GM18526 (cell line): ENCODE measurements around the gene HSD17B14.
A peak's percentile ranks its signal among the peaks of the same experiment; 100 is the strongest.

Experiments used
- POLR2A ChIP-seq: IDR thresholded peaks from 3 replicates; pipeline ENCODE4 v1.6.1; 2011; ENCODE audit not compliant: insufficient read length; ENCODE audit errors: extremely low read depth

HSD17B14 gene

DNA sequence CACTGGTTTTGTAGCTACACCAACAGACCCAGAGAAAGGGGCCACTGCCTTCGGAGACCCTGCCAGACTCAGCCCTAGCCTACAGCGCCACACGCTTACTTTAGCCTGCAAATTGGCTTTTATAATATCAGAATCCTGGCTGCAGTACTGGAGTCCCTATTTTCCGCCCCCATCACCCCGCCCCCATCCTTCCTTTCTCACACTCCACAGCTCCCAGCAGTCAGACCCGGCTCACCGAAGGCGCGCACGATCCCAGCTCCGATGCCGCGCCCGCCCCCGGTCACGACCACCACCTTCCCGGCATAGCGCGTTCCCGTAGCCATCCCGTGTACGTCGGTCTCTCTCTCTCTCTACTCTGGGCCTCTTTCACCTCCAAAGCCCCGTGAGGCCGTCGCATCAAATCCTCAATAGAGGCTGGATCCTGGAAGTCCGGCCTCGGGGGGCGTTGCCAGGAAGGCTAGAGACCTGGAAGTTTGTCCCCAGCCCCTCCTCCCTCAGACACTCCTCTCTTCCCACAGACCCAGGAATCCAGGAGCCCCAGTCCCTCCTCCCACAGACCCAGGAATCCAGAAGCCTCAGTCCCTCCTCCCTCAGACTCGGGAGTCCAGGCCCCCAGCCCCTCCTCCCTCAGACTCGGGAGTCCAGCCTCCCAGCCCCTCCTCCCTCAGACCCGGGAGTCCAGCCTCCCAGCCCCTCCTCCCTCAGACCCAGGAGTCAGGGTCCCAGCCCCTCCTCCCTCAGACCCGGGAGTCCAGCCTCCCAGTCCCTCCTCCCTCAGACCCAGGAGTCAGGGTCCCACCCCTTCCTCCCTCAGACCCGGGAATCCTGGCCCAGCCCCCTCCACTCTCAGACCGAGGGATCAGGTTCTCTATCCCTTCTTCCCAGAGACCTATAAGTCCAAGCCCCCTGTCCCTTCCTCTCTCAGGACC, at the start of gene HSD17B14:
HSD17B14 (minus strand) TSS at position 403 of the 929 bp plus-strand sequence; CDS start at position 323, 80 bp downstream.
- TF ChIP-seq POLR2A, result no peak

DNA sequence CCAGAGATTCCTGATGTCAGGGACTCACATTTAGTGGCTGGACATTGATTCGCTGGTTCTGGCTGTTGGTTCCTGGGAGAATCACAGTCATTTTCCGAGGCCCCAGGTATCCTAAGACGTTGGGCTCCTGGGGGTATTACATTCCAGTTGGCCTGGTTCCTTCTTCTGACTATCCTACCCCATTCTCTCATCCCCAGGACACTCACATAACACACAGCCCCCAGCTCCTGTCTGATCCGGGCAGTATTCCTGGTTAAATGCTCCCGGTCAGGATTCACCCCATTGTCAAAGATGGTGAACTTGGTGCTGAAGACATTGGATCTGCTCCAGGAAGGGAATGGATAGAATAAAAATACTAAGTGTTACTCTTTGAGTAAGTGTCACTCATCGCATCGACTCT, 47.4 kb upstream of the HSD17B14 start:
- no peak for TF ChIP-seq POLR2A

DNA sequence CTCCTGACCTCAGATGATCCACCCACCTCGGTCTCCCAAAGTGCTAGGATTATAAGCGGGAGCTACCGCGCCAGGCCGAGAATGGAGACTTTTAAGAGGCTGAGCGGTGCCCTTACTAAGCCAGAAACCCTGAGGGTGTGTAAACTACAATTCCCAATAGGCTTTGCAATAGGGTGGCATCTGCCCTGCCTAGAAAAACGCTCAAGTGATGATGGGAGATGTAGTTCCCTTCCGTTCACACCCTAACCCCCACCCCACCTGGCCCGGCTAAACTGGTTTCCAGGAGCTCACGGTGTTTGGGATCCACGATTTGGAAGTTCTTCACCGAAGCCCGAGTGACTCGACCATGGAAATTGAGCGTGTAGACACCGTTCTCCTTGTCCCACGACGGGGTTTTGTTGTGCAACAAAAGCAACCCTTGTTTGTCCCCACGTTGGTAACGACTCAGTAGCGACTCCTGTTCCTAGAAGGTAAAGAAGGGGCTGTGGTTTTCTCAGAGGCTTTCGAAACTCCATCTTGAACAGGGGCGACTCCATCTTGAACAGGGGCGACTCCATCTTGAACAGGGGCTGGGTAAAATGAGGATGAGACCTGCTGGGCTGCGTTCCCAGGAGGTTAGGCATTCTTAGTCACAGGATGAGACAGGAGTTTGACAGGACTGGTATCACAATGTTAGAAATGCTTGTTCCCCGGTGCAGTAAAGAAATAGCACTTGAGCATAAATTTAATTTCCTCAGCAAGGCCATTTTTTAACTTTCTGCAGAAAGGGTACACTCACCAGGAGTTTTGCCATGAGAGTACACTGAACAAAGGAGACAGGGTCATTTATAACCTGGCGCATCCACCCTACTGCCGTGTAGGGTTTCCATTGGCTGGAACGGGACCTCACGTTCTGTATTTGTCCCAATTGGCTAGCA, 45.7 kb upstream of the HSD17B14 start:
- no peak for TF ChIP-seq POLR2A

GRCh38 chr19:48879025-48879637, 42.8 kb upstream of the HSD17B14 start:
- TF ChIP-seq POLR2A, result no peak

DNA sequence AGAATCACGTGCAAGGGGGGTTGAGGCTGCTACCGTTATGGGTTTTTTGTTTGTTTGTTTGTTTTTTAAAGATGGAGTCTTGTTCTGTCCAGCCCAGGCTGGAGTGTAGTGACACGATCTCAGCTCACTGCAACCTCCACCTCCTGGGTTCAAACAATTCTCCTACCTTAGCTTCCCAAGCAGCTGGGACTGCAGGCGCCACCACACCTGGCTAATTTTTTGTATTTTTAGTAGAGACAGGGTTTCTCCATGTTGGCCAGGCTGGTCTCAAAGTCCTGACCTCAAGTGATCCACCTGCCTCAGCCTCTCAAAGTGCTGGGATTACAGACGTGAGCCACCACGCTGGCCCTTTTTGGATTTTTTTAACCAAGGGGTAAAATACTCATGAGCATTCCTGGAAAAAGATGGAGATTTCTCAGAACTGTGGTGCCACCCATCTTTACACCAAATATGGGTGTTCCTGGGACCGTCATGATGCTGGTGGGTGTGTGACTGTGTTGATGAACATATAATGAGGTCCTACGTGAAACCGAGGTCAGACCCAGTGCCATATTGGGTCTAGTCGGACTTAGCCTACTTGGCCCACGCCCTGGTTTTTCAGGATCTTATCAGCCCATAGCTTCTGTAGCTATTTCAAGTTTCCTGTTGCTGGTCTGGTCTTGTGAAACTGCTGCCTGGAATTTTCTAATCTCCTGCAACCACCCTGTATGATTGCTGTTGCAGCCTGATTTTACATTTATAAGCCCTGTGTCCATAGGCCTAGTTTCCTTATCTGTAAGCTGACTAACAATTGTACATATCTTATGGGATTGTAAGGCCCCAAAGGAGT, 42.1 kb upstream of the HSD17B14 start:
- TF ChIP-seq POLR2A, result no peak

- no peak for TF ChIP-seq POLR2A
Observed at GRCh38 chr19:48877855-48878195, 41.5 kb upstream of the HSD17B14 start.

DNA sequence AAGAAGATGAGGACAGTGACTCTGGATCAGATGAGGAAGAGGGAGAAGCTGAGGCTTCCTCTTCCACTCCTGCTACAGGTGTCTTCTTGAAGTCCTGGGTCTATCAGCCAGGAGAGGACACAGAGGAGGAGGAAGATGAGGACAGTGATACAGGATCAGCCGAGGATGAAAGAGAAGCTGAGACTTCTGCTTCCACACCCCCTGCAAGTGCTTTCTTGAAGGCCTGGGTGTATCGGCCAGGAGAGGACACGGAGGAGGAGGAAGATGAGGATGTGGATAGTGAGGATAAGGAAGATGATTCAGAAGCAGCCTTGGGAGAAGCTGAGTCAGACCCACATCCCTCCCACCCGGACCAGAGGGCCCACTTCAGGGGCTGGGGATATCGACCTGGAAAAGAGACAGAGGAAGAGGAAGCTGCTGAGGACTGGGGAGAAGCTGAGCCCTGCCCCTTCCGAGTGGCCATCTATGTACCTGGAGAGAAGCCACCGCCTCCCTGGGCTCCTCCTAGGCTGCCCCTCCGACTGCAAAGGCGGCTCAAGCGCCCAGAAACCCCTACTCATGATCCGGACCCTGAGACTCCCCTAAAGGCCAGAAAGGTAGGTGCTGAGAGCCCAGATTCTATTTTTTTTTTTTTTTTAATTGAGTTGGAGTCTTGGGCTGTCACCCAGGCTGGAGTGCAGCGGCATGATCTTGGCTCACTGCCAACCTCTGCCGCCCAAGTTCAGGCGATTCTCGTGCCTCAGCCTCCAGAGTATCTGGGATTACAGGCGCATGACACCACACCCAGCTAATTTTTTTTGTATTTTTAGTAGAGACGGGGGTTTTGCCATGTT, 38.2 kb upstream of the HSD17B14 start:
- peak; percentile 32 for TF ChIP-seq POLR2A

- no peak for TF ChIP-seq POLR2A
Observed at GRCh38 chr19:48873476-48874302, 37.4 kb upstream of the HSD17B14 start.

DNA sequence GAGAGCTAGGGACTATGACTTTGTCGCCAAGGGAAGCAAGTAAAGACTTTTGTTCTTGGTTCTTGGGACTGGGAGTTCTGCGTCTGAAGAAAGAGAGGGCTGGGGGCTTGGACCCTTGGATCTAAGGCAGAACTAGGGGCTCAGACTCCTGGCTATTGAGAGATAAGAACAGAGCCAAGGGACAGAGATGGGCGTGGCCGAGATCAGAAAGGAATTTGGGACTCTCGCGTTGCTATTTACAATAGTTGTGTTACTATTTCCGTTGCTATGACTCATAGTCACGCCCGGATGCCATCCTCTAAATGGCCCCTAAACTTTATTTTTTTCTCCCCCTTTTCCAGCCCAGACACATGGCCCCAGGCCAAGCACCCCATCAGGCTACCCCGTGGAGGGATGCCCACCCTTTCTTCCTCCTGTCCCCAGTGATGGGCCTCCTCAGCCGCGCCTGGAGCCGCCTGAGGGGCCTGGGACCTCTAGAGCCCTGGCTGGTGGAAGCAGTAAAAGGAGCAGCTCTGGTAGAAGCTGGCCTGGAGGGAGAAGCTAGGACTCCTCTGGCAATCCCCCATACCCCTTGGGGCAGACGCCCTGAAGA, 36.7 kb upstream of the HSD17B14 start:
- no peak for TF ChIP-seq POLR2A

DNA sequence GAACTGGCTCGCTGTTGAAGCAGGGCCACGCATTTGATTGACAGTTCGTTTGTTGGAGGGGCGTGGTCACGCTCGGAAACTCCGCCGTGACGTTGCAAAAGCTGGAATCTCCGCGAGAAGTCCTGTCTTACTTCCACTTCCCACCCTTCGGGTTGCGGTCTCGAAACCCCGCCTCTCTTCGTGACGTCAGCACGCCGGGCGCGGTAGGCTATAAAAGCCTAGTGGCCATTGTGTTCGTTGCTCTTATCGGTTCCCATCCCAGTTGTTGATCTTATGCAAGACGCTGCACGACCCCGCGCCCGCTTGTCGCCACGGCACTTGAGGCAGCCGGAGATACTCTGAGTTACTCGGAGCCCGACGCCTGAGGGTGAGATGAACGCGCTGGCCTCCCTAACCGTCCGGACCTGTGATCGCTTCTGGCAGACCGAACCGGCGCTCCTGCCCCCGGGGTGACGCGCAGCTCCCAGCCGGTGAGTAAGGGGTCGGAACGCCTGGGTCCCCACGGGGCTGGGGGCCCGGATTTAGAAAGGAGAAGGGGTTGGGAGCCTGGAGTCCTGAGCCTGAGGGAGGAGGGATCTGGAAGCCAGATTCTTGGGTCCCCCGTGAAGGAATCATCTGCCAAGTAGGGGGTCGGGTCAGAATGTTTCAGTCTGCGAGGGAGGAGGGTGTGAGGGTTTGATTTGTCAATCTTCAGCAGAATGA, 36.0 kb upstream of the HSD17B14 start, which contains the start of gene PPP1R15A:
PPP1R15A (plus strand) TSS at position 240 of the 702 bp plus-strand sequence. CDS start 813 bp downstream, outside the sequence.
- peak; percentile 100 for TF ChIP-seq POLR2A

DNA sequence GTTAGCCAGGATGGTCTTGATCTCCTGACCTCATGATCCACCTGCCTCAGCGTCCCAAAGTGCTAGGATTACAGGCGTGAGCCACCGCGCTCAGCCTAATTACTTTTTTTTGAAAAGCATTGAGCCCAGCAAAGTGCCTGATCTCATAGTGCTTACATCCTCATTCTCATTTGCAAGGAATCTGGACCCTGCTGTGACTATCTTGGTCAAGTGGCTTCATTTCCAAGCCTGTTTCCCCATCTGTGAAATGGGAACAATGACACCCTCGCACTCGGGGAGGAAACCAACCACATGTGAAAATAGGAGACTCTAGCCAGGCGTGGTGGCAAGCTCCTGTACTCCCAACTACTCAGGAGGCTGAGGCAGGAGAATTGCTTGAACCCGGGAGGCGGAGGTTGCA, 33.8 kb upstream of the HSD17B14 start:
- no peak for TF ChIP-seq POLR2A
